ENCODE data around the gene DOCK2. TPM values are rescaled to one million over a fixed set of nuclear protein-coding genes. Genes with fewer than 3 reads are reported as not detected.

DOCK2 gene
- total and polyA plus RNA-seq, 2 of the 8 experiments (the other 6 are each of a cell fraction or from before 2014, with no cell fraction given), result 3.9 to 5.7 TPM

DNA sequence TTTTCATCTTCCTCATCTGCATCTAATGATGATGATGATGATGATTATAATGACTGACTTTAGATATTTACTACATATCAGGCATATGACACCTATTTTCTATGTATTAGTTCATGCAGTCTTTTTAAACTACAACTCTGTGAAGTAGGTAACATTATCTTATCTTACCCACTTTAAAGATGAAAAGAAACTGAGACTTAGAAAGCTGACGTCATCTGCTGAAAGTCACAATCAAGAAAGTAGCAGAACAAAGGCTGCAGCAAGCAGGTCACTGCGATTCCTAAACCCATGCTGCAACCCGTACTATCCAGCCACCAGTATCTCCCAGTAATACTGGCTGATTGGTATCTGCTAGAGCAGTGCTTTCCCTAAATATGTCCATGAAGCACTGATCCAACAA lies 383.3 kb downstream of the DOCK2 start:
- H3K36me3 ChIP-seq (ENCODE audit: control insufficient read depth in 2 of 4, insufficient read depth in 4 of 4, low read length in 3 of 4), result no peaks in the 10 kb centered on the region
- no peak overlapping the region for H3K18ac ChIP-seq (ENCODE audit: extremely low read depth, low read length)
- H3K4ac ChIP-seq (replicated peaks; ENCODE audit: insufficient read length, low read depth, low read length), result no peak overlapping the region
- H2BK120ac ChIP-seq (replicated peaks; ENCODE audit: low read depth, low read length), result no peak overlapping the region
- no peak overlapping the region for H4K5ac ChIP-seq (ENCODE audit: insufficient read length, low read depth, low read length)
- H2BK12ac ChIP-seq (ENCODE audit: low read depth, low read length), result no peak overlapping the region
- H4K91ac ChIP-seq (replicated peaks; ENCODE audit: insufficient read length, low read length), result no peak overlapping the region
- H2BK15ac ChIP-seq (ENCODE audit: low read length), result no peak overlapping the region
- no peak overlapping the region for H3K4me3 ChIP-seq (ENCODE audit: extremely low read depth in 1 of 4, insufficient read depth in 2 of 4, low read depth in 3 of 4, low read length in 4 of 4)
- no peaks in the 10 kb centered on the region for H3K9me3 ChIP-seq (ENCODE audit: insufficient read depth in 2 of 2, low read depth in 1 of 2, low read length in 1 of 2)
- no peak for TF ChIP-seq JUN (IDR thresholded peaks at IDR 0.05; ENCODE audit: low read depth, low read length)
- no peak for TF ChIP-seq CEBPB (IDR thresholded peaks at IDR 0.05; ENCODE audit: low read depth, low read length)
- TF ChIP-seq CREB1 (IDR thresholded peaks at IDR 0.05), result no peak
- TF ChIP-seq BCL11A (IDR thresholded peaks at IDR 0.05; ENCODE audit: low read depth in 2 of 2, low read length in 2 of 2), result no peak
- no peak overlapping the region for H2BK5ac ChIP-seq (ENCODE audit: low read depth, low read length)
- no peak overlapping the region for H3K56ac ChIP-seq (replicated peaks; ENCODE audit: insufficient read length, low read depth, low read length)
- H3K79me1 ChIP-seq (ENCODE audit: low read depth, low read length), result no peaks in the 10 kb centered on the region
- no peak overlapping the region for H3K4me2 ChIP-seq (ENCODE audit: insufficient read depth in 1 of 2, low read depth in 2 of 2, low read length in 2 of 2)
- no peaks in the 10 kb centered on the region for H3K79me2 ChIP-seq (ENCODE audit: control insufficient read depth in 1 of 2, insufficient read depth in 2 of 2, low read length in 2 of 2)
- POLR2A ChIA-PET (ENCODE audit: partially characterized antibody), result no interaction called here
- no peaks in the 10 kb centered on the region; a peak in 1 of 7 replicates for H3K27me3 ChIP-seq (replicated peaks in 1 of 4; ENCODE audit: control insufficient read depth in 3 of 4, extremely low read depth in 1 of 4, insufficient read depth in 3 of 4, low read length in 3 of 4)
- H3K14ac ChIP-seq (ENCODE audit: insufficient read length), result no peak overlapping the region
- 90% methylated on average over 3 of the region's 3 CpGs; no CpG with 5 or more reads in 1 of the 2 experiments for WGBS, 2 experiments (ENCODE audit: extremely low coverage in 1 of 2, insufficient coverage in 1 of 2, insufficient read length in 1 of 2, insufficient replicate concordance in 2 of 2, low coverage in 1 of 2, low lambda C conversion rate in 2 of 2, missing lambda C conversion rate in 1 of 2)
- H3K4me1 ChIP-seq (replicated peaks in 1 of 4; ENCODE audit: control insufficient read depth in 3 of 4, insufficient read depth in 4 of 4, low read length in 3 of 4), result no peaks in the 10 kb centered on the region
- no peaks in the 10 kb centered on the region for H4K20me1 ChIP-seq (replicated peaks in 1 of 2; ENCODE audit: control insufficient read depth in 1 of 2, insufficient read depth in 2 of 2, low read length in 2 of 2)
- H3K23ac ChIP-seq (ENCODE audit: insufficient read length), result no peak overlapping the region
- H3K9ac ChIP-seq (replicated peaks in 1 of 4; ENCODE audit: extremely low read depth in 1 of 4, low read depth in 3 of 4, low read length in 3 of 4), result no peak overlapping the region
- H4K8ac ChIP-seq (ENCODE audit: extremely low read depth, insufficient read depth, low read length), result no peak overlapping the region
- no peak overlapping the region for H2BK20ac ChIP-seq (ENCODE audit: low read length)
- FAIRE-seq (no peak), DNase-seq (ENCODE audit: low read depth in 1 of 2, low spot score in 2 of 2) (no peak)
- H3K27ac ChIP-seq (ENCODE audit: low read depth, low read length), result no peak overlapping the region
- no peak overlapping the region for H2AFZ ChIP-seq (ENCODE audit: low read length)
- H2AK5ac ChIP-seq (ENCODE audit: low read depth, low read length), result no peak overlapping the region
- CTCF ChIA-PET (ENCODE audit: partially characterized antibody), result no interaction called here
- H3K23me2 ChIP-seq (ENCODE audit: low read depth, low read length), result no peaks in the 10 kb centered on the region
